Measurements from ENCODE around the gene CHMP4A.

The CHMP4A gene

GRCh38 chr14:24188251-24189058 is 24.8 kb downstream of the CHMP4A start, which contains the start of gene IPO4:
Gene IPO4 (minus strand): TSS chr14:24188816. CDS start chr14:24188787, 29 bp downstream.
- peak; percentile 98 for DNase-seq (ENCODE audit: low spot score)
- no peak for TF ChIP-seq CTCF (IDR thresholded peaks at IDR 0.05; ENCODE audit: extremely low read depth, missing control alignments)

GRCh38 chr14:24187539-24187915 is 25.8 kb downstream of the CHMP4A start:
- no peak for TF ChIP-seq CTCF (IDR thresholded peaks at IDR 0.05; ENCODE audit: extremely low read depth, missing control alignments)
- DNase-seq (ENCODE audit: low spot score) = no peak

- TF ChIP-seq CTCF (IDR thresholded peaks at IDR 0.05; ENCODE audit: extremely low read depth, missing control alignments) = no peak
- DNase-seq (ENCODE audit: low spot score) = no peak
These were observed 26.3 kb downstream of the CHMP4A start for GRCh38 chr14:24186831-24187538.

- TF ChIP-seq CTCF (IDR thresholded peaks at IDR 0.05; ENCODE audit: extremely low read depth, missing control alignments) = no peak
- no peak for DNase-seq (ENCODE audit: low spot score)
These were observed 27.5 kb downstream of the CHMP4A start for GRCh38 chr14:24185741-24186140.

- no peak for TF ChIP-seq CTCF (IDR thresholded peaks at IDR 0.05; ENCODE audit: extremely low read depth, missing control alignments)
- no peak for DNase-seq (ENCODE audit: low spot score)
These were observed 28.3 kb downstream of the CHMP4A start for GRCh38 chr14:24185026-24185425.

GRCh38 chr14:24184104-24184970 is 29.0 kb downstream of the CHMP4A start:
- TF ChIP-seq CTCF (IDR thresholded peaks at IDR 0.05; ENCODE audit: extremely low read depth, missing control alignments) = no peak
- DNase-seq (ENCODE audit: low spot score) = no peak
